ENCODE data around the gene ETV3L.

Gene ETV3L

GRCh38 chr1:157142765-157143423 lies 43.3 kb upstream of the ETV3L start:
- TF ChIP-seq CTCF (IDR thresholded peaks at IDR 0.05; ENCODE audit: low read depth, low read length, missing control alignments), result no peak
- no peak for DNase-seq (ENCODE audit: extremely low read depth, low read depth)
- no peak overlapping the region for H3K4me3 ChIP-seq (replicated peaks; ENCODE audit: low read depth, low read length)

GRCh38 chr1:157142201-157142600 lies 42.6 kb upstream of the ETV3L start:
- no peak for DNase-seq (ENCODE audit: extremely low read depth, low read depth)
- H3K4me3 ChIP-seq (replicated peaks; ENCODE audit: low read depth, low read length), result no peak overlapping the region
- TF ChIP-seq CTCF (IDR thresholded peaks at IDR 0.05; ENCODE audit: low read depth, low read length, missing control alignments), result no peak

GRCh38 chr1:157141212-157141855 lies 41.7 kb upstream of the ETV3L start:
- no peak overlapping the region for H3K4me3 ChIP-seq (replicated peaks; ENCODE audit: low read depth, low read length)
- DNase-seq (ENCODE audit: extremely low read depth, low read depth), result no peak

GRCh38 chr1:157140063-157140588 lies 40.5 kb upstream of the ETV3L start:
- no peak overlapping the region for H3K4me3 ChIP-seq (replicated peaks; ENCODE audit: low read depth, low read length)
- no peak for DNase-seq (ENCODE audit: extremely low read depth, low read depth)
- no peak for TF ChIP-seq CTCF (IDR thresholded peaks at IDR 0.05; ENCODE audit: low read depth, low read length, missing control alignments)

More at GRCh38 chr1:157141212-157141855, 41.7 kb upstream of the ETV3L start:
- no peak for TF ChIP-seq CTCF (IDR thresholded peaks at IDR 0.05; ENCODE audit: low read depth, low read length, missing control alignments)

GRCh38 chr1:157139052-157139715 lies 39.6 kb upstream of the ETV3L start:
- H3K4me3 ChIP-seq (replicated peaks; ENCODE audit: low read depth, low read length), result peak overlapping the region; percentile 83
- DNase-seq (ENCODE audit: extremely low read depth, low read depth), result no peak
- TF ChIP-seq CTCF (IDR thresholded peaks at IDR 0.05; ENCODE audit: low read depth, low read length, missing control alignments), result no peak

- H3K4me3 ChIP-seq (replicated peaks; ENCODE audit: low read depth, low read length), result peak within 1 kb of the TSS; percentile 83
- DNase-seq (ENCODE audit: extremely low read depth, low read depth), result peak; percentile 64
- TF ChIP-seq CTCF (IDR thresholded peaks at IDR 0.05; ENCODE audit: low read depth, low read length, missing control alignments), result no peak
Measured at GRCh38 chr1:157138220-157139051, 38.8 kb upstream of the ETV3L start, which contains the start of gene ETV3. ETV3 (minus strand) TSS chr1:157138395; CDS start chr1:157136352, 2,043 bp downstream.
